ENCODE results near the gene HSH2D. TPM values are rescaled to one million over a fixed set of nuclear protein-coding genes. Genes with fewer than 3 reads are reported as not detected.

HSH2D gene, protein sequence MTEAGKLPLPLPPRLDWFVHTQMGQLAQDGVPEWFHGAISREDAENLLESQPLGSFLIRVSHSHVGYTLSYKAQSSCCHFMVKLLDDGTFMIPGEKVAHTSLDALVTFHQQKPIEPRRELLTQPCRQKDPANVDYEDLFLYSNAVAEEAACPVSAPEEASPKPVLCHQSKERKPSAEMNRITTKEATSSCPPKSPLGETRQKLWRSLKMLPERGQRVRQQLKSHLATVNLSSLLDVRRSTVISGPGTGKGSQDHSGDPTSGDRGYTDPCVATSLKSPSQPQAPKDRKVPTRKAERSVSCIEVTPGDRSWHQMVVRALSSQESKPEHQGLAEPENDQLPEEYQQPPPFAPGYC
- not detected for total RNA-seq

DNA sequence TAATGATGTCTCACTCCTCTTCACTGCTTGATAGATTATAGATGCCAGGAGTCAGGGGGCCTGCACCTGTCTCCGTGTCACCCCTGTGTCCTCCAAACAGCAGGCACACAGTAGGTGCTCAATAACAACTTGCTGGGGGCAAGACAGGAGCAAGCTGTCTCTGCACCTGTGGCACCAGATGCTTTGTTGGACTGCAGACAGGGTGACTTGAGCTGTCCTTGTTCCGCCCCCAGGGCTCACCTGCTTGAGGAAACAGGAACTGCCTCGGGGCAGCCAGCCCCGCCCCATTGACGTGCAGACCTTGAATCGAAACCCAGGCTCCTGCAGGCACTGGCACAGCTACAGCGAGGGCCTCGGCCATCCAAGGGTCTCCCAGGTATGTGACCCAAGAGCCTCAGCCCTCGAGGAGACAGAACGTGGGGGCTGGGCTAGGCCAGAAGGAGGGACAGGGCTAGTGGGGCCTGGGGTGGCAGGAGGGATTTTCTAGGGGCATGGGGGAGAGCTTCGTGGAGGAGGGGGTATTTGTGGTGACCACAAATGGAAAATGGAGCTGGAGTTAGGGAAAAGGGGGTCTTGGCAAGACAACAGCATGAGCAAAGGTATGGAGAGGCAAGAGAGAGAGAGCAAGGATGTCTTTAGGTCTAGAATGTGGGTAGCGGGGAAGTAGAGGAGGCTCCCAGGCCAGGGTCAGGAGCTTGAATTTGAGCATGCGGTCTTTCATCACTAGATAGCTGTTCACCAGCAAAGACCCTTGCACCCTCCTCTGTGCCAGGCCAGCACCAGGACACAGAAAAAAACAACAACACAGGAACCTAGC, at the start of gene HSH2D:
Gene HSH2D (plus strand): TSS at position 287 of the 817 bp plus-strand sequence. CDS start 5,066 bp downstream, outside the sequence.

DNA sequence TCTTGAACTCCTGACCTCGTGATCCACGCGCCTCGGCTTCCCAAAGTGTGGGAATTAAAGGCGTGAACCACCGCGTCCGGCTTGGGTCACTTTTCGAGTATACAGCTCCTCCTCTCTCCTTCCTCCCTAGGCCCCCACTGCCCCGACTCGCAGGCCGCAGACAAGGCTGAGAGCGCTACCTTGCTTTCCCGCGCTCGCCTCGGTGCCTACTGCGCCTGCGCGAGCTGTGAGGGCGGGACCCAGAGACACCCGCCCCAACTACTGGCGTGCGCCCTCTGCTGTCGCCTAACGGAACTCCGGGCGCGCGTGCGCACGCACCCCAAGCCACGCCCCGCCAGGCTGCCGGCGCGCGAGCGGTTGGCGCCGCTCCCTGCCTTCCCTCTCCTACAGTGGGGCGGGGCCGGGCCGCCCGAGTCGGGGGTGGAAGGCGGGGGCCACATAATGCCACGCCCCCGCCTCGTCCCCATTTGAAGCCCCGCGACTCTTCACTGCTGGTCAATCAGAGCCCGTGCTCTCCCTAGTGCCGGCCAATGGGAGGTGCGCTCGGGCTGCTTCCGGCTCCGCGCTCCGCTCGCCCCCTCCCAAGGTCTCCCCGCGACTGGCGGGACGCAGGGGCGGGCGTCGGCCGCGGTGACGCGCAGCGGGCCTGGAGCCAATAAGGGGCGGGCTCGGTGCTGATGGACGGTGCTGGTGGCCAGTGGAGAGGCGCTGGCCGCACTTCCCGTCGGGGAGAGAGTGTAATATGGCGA, 32.2 kb upstream of the HSH2D start, which contains the start of gene RAB8A:
Gene RAB8A (plus strand): TSS at position 730 of the 749 bp plus-strand sequence. CDS start 13 bp downstream, at position 743.

DNA sequence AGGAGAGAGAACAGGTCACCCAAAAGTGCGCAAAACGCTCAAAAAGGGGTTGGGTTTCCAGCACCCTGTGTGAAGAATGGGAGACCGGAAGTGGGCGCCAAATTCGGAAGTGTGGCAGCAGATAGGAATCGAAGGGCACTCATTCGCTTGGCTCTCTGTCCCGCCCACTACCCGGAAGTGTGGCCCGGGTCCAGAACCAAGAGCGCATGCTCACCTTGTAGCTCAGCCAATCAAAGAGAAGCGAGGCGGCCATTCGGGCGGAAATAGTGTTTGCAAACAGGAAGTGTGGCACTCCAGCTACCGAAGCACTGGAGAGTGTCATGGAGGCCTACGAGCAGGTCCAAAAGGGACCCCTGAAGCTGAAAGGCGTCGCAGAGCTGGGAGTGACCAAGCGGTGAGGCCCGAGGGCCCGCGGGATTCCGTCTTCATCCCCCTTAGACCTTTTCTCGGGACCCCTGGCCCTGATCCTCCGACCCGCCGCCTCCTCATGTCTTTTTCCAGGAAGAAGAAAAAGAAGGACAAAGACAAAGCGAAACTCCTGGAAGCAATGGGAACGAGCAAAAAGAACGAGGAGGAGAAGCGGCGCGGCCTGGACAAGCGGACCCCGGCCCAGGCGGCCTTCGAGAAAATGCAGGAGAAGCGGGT, 41.8 kb downstream of the HSH2D start, which contains the start of gene FAM32A:
Gene FAM32A (plus strand): TSS at position 288 of the 645 bp plus-strand sequence. CDS start 33 bp downstream, at position 321.

DNA sequence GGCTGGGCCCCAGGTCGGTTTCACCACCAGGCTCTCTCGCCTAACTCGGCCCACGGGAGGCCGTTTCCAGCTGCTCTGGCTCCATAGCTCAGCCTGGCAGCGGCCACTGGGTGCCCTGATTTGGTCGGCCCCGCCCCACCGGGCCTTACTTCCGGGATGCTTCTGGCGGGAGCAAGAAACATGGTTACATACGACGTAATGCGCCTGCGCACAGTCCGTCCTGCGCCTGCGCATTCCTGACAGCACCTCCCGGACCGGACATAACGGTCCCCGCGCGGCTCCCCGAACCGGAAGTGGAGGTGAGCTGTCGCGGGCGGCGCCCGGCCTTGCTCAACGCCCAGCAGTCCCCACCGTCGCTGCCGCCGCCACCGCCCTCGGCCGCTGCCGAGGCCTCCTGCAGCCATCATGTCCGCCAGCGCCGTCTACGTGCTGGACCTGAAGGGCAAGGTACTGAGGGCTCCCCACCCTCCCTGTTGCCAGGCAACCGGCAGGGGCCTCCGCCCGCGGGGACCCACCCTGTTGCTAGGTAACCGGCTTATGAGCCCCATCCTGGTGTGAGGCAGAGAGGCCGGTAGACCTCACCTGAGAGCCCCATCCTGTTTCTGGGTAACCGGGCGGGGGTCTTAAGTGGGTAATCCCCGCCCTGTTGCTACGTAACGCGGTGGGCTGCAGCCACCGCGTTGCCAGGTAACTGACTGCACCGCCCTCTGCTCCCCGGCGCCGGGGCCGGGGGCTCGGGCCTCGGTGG, 54.3 kb downstream of the HSH2D start, which contains the start of gene AP1M1:
Gene AP1M1 (plus strand): TSS at position 290 of the 748 bp plus-strand sequence. CDS start 116 bp downstream, at position 406.

Small RNA genes lying within 50 kb of the gene (small RNA-seq; reads per million reads assigned to genes)
- 0 reads per million in 2 donors for gene RF00017

Other genes starting within 250 kb of the HSH2D start
- gene CYP4F2, start 245.6 kb upstream of the HSH2D start, total RNA-seq = not detected
- under 1 TPM in 1 of 2 donors, not detected in 1; under 0.01 TPM for gene CYP4F11, start 209.2 kb upstream of the HSH2D start, total RNA-seq
- gene OR10H4, start 194.7 kb upstream of the HSH2D start, total RNA-seq = not detected
- gene TPM4, start 67.2 kb upstream of the HSH2D start, total RNA-seq = 100 to 1,000 TPM; 409 to 554 TPM
- gene RAB8A, start 31.8 kb upstream of the HSH2D start, total RNA-seq = 100 to 1,000 TPM in 1 of 2 donors, 10 to 100 TPM in 1; 89.5 to 143 TPM
- not detected for gene CIB3, start 29.8 kb downstream of the HSH2D start, total RNA-seq
- 10 to 100 TPM; 89.1 to 99.6 TPM for gene FAM32A, start 41.7 kb downstream of the HSH2D start, total RNA-seq
- 10 to 100 TPM; 74.3 to 82.6 TPM for gene AP1M1, start 54.2 kb downstream of the HSH2D start, total RNA-seq
- gene KLF2, start 181.1 kb downstream of the HSH2D start, total RNA-seq = 1 to 10 TPM in 1 of 2 donors, under 1 TPM in 1; under 0.01 to 5.3 TPM